Measurements from ENCODE around the gene KCNJ12.

The KCNJ12 gene

GRCh38 chr17:21357696-21358656 is 18.2 kb upstream of the KCNJ12 start:
- WGBS, 2 experiments (ENCODE audit: insufficient coverage in 2 of 2) = 35 to 44% methylated on average over 7 to 8 of the region's 10 CpGs
- Histone ChIP-seq H3K9me3 (ENCODE audit: control insufficient read depth, low read length) (no peaks in the 10 kb centered on the region), H3K4me1 (ENCODE audit: control insufficient read depth, insufficient read depth, low read length, poor library complexity, severe bottlenecking) (peaks cover 8% of the 10 kb centered on the region), H3K36me3 (ENCODE audit: control insufficient read depth, insufficient read depth, low read length) (no peaks in the 10 kb centered on the region), H3K4me3 (ENCODE audit: extremely low read depth, insufficient read depth, low read length, poor library complexity, severe bottlenecking) (no peak overlapping the region), H3K27ac (ENCODE audit: low read depth, low read length, severe bottlenecking) (no peak overlapping the region)

- Histone ChIP-seq H3K9me3 (ENCODE audit: control insufficient read depth, low read length) (no peaks in the 10 kb centered on the region), H3K4me3 (ENCODE audit: extremely low read depth, insufficient read depth, low read length, poor library complexity, severe bottlenecking) (no peak overlapping the region), H3K4me1 (ENCODE audit: control insufficient read depth, insufficient read depth, low read length, poor library complexity, severe bottlenecking) (peaks cover 8% of the 10 kb centered on the region), H3K27ac (ENCODE audit: low read depth, low read length, severe bottlenecking) (no peak overlapping the region), H3K36me3 (ENCODE audit: control insufficient read depth, insufficient read depth, low read length) (no peaks in the 10 kb centered on the region)
- WGBS, 2 experiments (ENCODE audit: insufficient coverage in 2 of 2) = 59 to 70% methylated on average over 10 to 11 of the region's 12 CpGs
Measured at GRCh38 chr17:21358682-21359482, 17.3 kb upstream of the KCNJ12 start.

GRCh38 chr17:21359483-21359840 is 16.7 kb upstream of the KCNJ12 start:
- Histone ChIP-seq H3K4me1 (ENCODE audit: control insufficient read depth, insufficient read depth, low read length, poor library complexity, severe bottlenecking) (peaks cover 8% of the 10 kb centered on the region), H3K9me3 (ENCODE audit: control insufficient read depth, low read length) (no peaks in the 10 kb centered on the region), H3K36me3 (ENCODE audit: control insufficient read depth, insufficient read depth, low read length) (no peaks in the 10 kb centered on the region), H3K4me3 (ENCODE audit: extremely low read depth, insufficient read depth, low read length, poor library complexity, severe bottlenecking) (no peak overlapping the region), H3K27ac (ENCODE audit: low read depth, low read length, severe bottlenecking) (no peak overlapping the region)
- WGBS, 2 experiments (ENCODE audit: insufficient coverage in 2 of 2) = 79 to 99% methylated on average over 8 to 9 of the region's 9 CpGs

DNA sequence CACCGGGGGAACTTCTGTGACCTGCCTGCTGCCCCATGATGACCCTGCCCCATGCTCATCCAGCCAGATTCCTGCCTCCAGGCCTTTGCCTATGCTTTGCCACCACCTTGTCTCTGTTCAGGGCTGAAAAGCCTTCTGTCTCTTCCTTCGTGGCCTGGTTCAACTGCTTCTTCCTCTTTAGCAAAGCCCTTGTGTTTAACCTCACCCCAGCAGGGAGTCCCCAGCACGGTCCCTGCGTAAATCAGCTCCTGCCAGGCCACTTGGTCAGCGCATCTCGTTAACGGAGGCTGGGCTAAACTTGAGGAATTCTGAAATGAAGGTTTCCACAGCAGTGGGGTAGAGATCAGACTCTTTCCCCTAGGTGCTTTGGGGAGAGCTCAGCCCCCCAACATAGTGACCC is 16.1 kb upstream of the KCNJ12 start:
- Histone ChIP-seq H3K4me1 (ENCODE audit: control insufficient read depth, insufficient read depth, low read length, poor library complexity, severe bottlenecking) (peaks cover 8% of the 10 kb centered on the region), H3K4me3 (ENCODE audit: extremely low read depth, insufficient read depth, low read length, poor library complexity, severe bottlenecking) (no peak overlapping the region), H3K36me3 (ENCODE audit: control insufficient read depth, insufficient read depth, low read length) (no peaks in the 10 kb centered on the region), H3K27ac (ENCODE audit: low read depth, low read length, severe bottlenecking) (no peak overlapping the region), H3K9me3 (ENCODE audit: control insufficient read depth, low read length) (no peaks in the 10 kb centered on the region)
- WGBS, 2 experiments (ENCODE audit: insufficient coverage in 2 of 2) = 25 to 41% methylated on average over 6 to 7 of the region's 7 CpGs

DNA sequence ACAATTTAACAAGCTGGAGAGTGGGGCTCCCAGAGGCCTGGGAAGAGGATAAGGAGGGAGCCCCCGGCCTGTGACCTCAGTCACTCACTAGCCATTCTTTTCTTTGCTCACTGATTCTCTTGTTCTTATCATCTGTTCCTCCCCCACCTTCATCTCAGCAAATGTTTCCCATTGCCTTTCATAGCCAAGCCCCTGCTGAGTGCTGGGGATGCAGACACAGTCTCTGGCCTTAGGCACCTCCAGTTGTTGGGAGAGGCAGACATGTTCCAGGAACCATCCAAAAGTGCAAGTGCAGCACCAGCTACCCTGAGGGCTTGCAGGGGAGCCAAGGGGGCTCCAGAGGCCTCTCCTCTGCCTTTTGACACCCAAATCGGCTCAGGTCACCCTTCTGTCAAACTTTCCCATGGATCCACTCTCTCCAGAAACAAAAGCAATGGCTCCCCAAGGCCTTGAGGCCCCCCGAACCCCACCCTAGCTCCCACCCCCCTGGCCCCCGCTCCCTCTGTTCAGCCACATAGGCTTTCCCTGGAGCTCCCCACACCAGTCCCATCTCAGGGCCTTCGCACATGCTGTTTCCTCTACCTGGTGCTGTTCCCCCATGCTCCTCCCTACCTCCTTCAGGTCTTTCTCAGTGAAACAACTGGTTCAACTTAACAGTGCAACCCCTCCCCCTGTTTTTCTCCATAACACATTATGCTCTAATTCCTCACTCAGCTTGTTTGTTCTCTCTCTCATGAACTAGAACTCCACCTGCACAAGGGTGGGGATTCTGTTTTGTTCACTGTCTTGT is 14.9 kb upstream of the KCNJ12 start:
- Histone ChIP-seq H3K4me1 (ENCODE audit: control insufficient read depth, insufficient read depth, low read length, poor library complexity, severe bottlenecking) (peaks cover 8% of the 10 kb centered on the region), H3K27ac (ENCODE audit: low read depth, low read length, severe bottlenecking) (no peak overlapping the region), H3K36me3 (ENCODE audit: control insufficient read depth, insufficient read depth, low read length) (no peaks in the 10 kb centered on the region), H3K9me3 (ENCODE audit: control insufficient read depth, low read length) (no peaks in the 10 kb centered on the region), H3K4me3 (ENCODE audit: extremely low read depth, insufficient read depth, low read length, poor library complexity, severe bottlenecking) (no peak overlapping the region)
- WGBS, 2 experiments (ENCODE audit: insufficient coverage in 2 of 2) = 60 to 75% methylated on average over 2 to 3 of the region's 5 CpGs

GRCh38 chr17:21362331-21362931 is 13.7 kb upstream of the KCNJ12 start:
- no peak overlapping the region for H3K4me3 ChIP-seq (ENCODE audit: extremely low read depth, insufficient read depth, low read length, poor library complexity, severe bottlenecking)
- no peaks in the 10 kb centered on the region for H3K36me3 ChIP-seq (ENCODE audit: control insufficient read depth, insufficient read depth, low read length)

GRCh38 chr17:21363776-21364642 is 12.1 kb upstream of the KCNJ12 start:
- Histone ChIP-seq H3K4me1 (ENCODE audit: control insufficient read depth, insufficient read depth, low read length, poor library complexity, severe bottlenecking) (peaks cover 7% of the 10 kb centered on the region), H3K27ac (ENCODE audit: low read depth, low read length, severe bottlenecking) (no peak overlapping the region), H3K9me3 (ENCODE audit: control insufficient read depth, low read length) (no peaks in the 10 kb centered on the region), H3K4me3 (ENCODE audit: extremely low read depth, insufficient read depth, low read length, poor library complexity, severe bottlenecking) (no peak overlapping the region), H3K36me3 (ENCODE audit: control insufficient read depth, insufficient read depth, low read length) (no peaks in the 10 kb centered on the region)
- WGBS, 2 experiments (ENCODE audit: insufficient coverage in 2 of 2) = 89 to 94% methylated on average over 8 to 9 of the region's 9 CpGs

More at GRCh38 chr17:21362331-21362931, 13.7 kb upstream of the KCNJ12 start:
- Histone ChIP-seq H3K4me1 (ENCODE audit: control insufficient read depth, insufficient read depth, low read length, poor library complexity, severe bottlenecking) (peaks cover 8% of the 10 kb centered on the region), H3K27ac (ENCODE audit: low read depth, low read length, severe bottlenecking) (no peak overlapping the region), H3K9me3 (ENCODE audit: control insufficient read depth, low read length) (no peaks in the 10 kb centered on the region)

DNA sequence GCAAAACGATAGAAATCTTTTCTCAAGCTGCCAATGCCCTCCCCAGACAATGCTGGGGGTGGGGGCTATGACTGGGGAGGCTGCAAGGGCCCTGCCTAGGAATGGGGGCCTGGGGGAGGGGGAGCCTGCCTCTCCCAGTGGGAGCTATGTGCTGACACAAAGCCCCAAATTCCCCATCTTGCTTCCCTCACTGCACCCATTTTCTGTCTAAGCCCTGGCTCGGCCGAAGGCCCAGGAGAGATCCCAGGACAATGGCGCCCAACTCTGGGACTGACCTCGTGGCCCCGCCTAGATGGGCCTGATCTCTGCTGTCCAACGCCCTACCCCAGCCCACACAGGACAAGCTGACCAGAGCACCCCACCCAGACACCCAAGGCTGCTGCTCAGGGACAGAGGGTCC is 11.1 kb upstream of the KCNJ12 start:
- H3K36me3 ChIP-seq (ENCODE audit: control insufficient read depth, insufficient read depth, low read length) = no peaks in the 10 kb centered on the region
- 84 to 98% methylated on average over 5 to 6 of the region's 7 CpGs for WGBS, 2 experiments (ENCODE audit: insufficient coverage in 2 of 2)
- peaks cover 4% of the 10 kb centered on the region for H3K4me1 ChIP-seq (ENCODE audit: control insufficient read depth, insufficient read depth, low read length, poor library complexity, severe bottlenecking)
- H3K9me3 ChIP-seq (ENCODE audit: control insufficient read depth, low read length) = no peaks in the 10 kb centered on the region
- no peak overlapping the region for H3K4me3 ChIP-seq (ENCODE audit: extremely low read depth, insufficient read depth, low read length, poor library complexity, severe bottlenecking)
- H3K27ac ChIP-seq (ENCODE audit: low read depth, low read length, severe bottlenecking) = no peak overlapping the region

GRCh38 chr17:21368545-21369246 is 7.5 kb upstream of the KCNJ12 start:
- WGBS, 2 experiments (ENCODE audit: insufficient coverage in 2 of 2) = 90 to 92% methylated on average over 14 to 15 of the region's 15 CpGs
- Histone ChIP-seq H3K36me3 (ENCODE audit: control insufficient read depth, insufficient read depth, low read length) (no peaks in the 10 kb centered on the region), H3K4me3 (ENCODE audit: extremely low read depth, insufficient read depth, low read length, poor library complexity, severe bottlenecking) (no peak overlapping the region), H3K27ac (ENCODE audit: low read depth, low read length, severe bottlenecking) (no peak overlapping the region), H3K4me1 (ENCODE audit: control insufficient read depth, insufficient read depth, low read length, poor library complexity, severe bottlenecking) (peaks cover 14% of the 10 kb centered on the region), H3K9me3 (ENCODE audit: control insufficient read depth, low read length) (no peaks in the 10 kb centered on the region)

Data from mesodermal cell (in vitro differentiated cells).